GM23338 (cell line): Measurements from ENCODE around the gene FBXW8. TPM values are rescaled to one million over a fixed set of nuclear protein-coding genes. Genes with fewer than 3 reads are reported as not detected.

Experiments used
- ATAC-seq: fragments of 200-7000 bp; cut with Tn5 transposase; 3 replicates; pipeline ENCODE4 v1.9.1; 2020
- DNase-seq: peaks from one replicate; pipeline ENCODE4 v3.0.0-alpha.2; 2015; ENCODE audit warnings: low spot score
- H2AFZ ChIP-seq: fragments of 200-600 bp; sonication (generic); 2 replicates; pipeline ENCODE4 v1.8.0; 2016; ENCODE audit warnings: antibody characterized with exemption, mild to moderate bottlenecking, moderate library complexity
- H3F3A ChIP-seq: fragments of 200-600 bp; sonication (generic); replicated peaks from 2 replicates; pipeline ENCODE4 v1.8.0; 2017; ENCODE audit warnings: antibody characterized with exemption, mixed run types, low read depth
- H3K27ac ChIP-seq: fragments of 200-600 bp; sonication (generic); 2 replicates; pipeline ENCODE4 v1.6.1; 2016; ENCODE audit warnings: low read depth
- H3K27me3 ChIP-seq: fragments of 200-600 bp; sonication (generic); 2 replicates; pipeline ENCODE4 v1.8.0; 2016; ENCODE audit warnings: mild to moderate bottlenecking, mixed run types, moderate library complexity; ENCODE audit not compliant: insufficient read depth
- H3K36me3 ChIP-seq: fragments of 200-600 bp; sonication (generic); 2 replicates; pipeline ENCODE4 v1.8.0; 2016; ENCODE audit warnings: mild to moderate bottlenecking; ENCODE audit not compliant: insufficient read depth
- H3K4me1 ChIP-seq: fragments of 200-600 bp; sonication (generic); 2 replicates; pipeline ENCODE4 v1.8.0; 2016; ENCODE audit warnings: mild to moderate bottlenecking, moderate library complexity; ENCODE audit not compliant: insufficient read depth
- H3K4me2 ChIP-seq: fragments of 200-600 bp; sonication (generic); 2 replicates; pipeline ENCODE4 v1.7.1; 2017; ENCODE audit warnings: mixed run types
- H3K4me3 ChIP-seq: fragments of 200-600 bp; sonication (generic); 2 replicates; pipeline ENCODE4 v1.6.1; 2016; ENCODE audit warnings: mixed run types
- H3K79me2 ChIP-seq: fragments of 200-600 bp; sonication (generic); replicated peaks from 2 replicates; pipeline ENCODE4 v1.8.0; 2017; ENCODE audit warnings: mild to moderate bottlenecking; ENCODE audit not compliant: insufficient read depth
- H3K9me2 ChIP-seq: fragments of 200-600 bp; sonication (generic); 2 replicates; pipeline ENCODE4 v1.8.0; 2017; ENCODE audit not compliant: insufficient read depth
- H4K20me1 ChIP-seq: fragments of 200-600 bp; sonication (generic); replicated peaks from 2 replicates; pipeline ENCODE4 v1.8.0; 2017; ENCODE audit warnings: mild to moderate bottlenecking; ENCODE audit not compliant: insufficient read depth
- H3K27ac Mint-ChIP-seq: 2 replicates; pipeline ENCODE4 v1.8.0; 2020; ENCODE audit warnings: inconsistent platforms, mild to moderate bottlenecking, moderate library complexity, mixed read lengths
- H3K27me3 Mint-ChIP-seq: 3 replicates; pipeline ENCODE4 v1.8.0; 2022; ENCODE audit warnings: low read depth, mild to moderate bottlenecking, moderate library complexity, mixed read lengths, inconsistent platforms; ENCODE audit not compliant: insufficient read depth, poor library complexity
- H3K36me3 Mint-ChIP-seq: 3 replicates; pipeline ENCODE4 v1.8.0; 2021; ENCODE audit warnings: low read depth, mild to moderate bottlenecking, inconsistent platforms, moderate library complexity, mixed read lengths
- H3K4me1 Mint-ChIP-seq: 3 replicates; pipeline ENCODE4 v1.8.0; 2020; ENCODE audit warnings: mild to moderate bottlenecking, inconsistent platforms, mixed read lengths
- H3K4me3 Mint-ChIP-seq: 3 replicates; pipeline ENCODE4 v1.8.0; 2021; ENCODE audit warnings: moderate library complexity, mild to moderate bottlenecking, inconsistent platforms, mixed read lengths
- H3K9me3 Mint-ChIP-seq: 3 replicates; pipeline ENCODE4 v1.8.0; 2020; ENCODE audit warnings: moderate library complexity, mild to moderate bottlenecking, inconsistent platforms, mixed read lengths
- CREB1 ChIP-seq: fragments of 250-450 bp; sonication (Bioruptor Pico); IDR thresholded peaks from 2 replicates; pipeline ENCODE4 v1.5.0; 2020; ENCODE audit warnings: low read depth, mild to moderate bottlenecking, moderate library complexity
- CTCF ChIP-seq, 2 experiments: fragments of 200-600 bp in 1 of 2; sonication (generic) in 1 of 2; conservative IDR thresholded peaks; 2 replicates each; pipeline versions ENCODE4 v1.5.1 to v1.6.1; 2016 to 2017; ENCODE audit warnings: antibody characterized with exemption in 2 of 2, low read depth in 2 of 2, mild to moderate bottlenecking in 2 of 2, moderate library complexity in 1 of 2
- ETS1 ChIP-seq: IDR thresholded peaks from 2 replicates; pipeline ENCODE4 v1.6.1; 2016; ENCODE audit warnings: antibody characterized with exemption
- EZH2 ChIP-seq: fragments of 200-600 bp; sonication (generic); IDR thresholded peaks from one replicate; pipeline ENCODE4 v1.8.0; 2017; ENCODE audit warnings: antibody characterized with exemption, mild to moderate bottlenecking, low read depth; ENCODE audit not compliant: unreplicated experiment
- EZH2phosphoT487 ChIP-seq: fragments of 200-600 bp; sonication (generic); IDR thresholded peaks from one replicate; pipeline ENCODE4 v1.8.1; 2018; ENCODE audit warnings: antibody characterized with exemption; ENCODE audit not compliant: unreplicated experiment
- JUNB ChIP-seq: IDR thresholded peaks from one replicate; pipeline ENCODE4 v1.6.1; 2016; ENCODE audit warnings: antibody characterized with exemption; ENCODE audit not compliant: unreplicated experiment
- NANOG ChIP-seq: IDR thresholded peaks from 2 replicates; pipeline ENCODE4 v1.6.1; 2016; ENCODE audit warnings: antibody characterized with exemption, borderline replicate concordance
- POLR2AphosphoS5 ChIP-seq: IDR thresholded peaks from 2 replicates; pipeline ENCODE4 v1.6.1; 2016; ENCODE audit warnings: antibody characterized with exemption, low read depth
- STAT1 ChIP-seq: IDR thresholded peaks from one replicate; pipeline ENCODE4 v1.6.1; 2016; ENCODE audit warnings: antibody characterized with exemption; ENCODE audit not compliant: unreplicated experiment
- ZNF114 ChIP-seq: fragments of 250-450 bp; sonication (Bioruptor Pico); IDR thresholded peaks from 2 replicates; pipeline ENCODE4 v1.5.0; 2020; ENCODE audit warnings: mild to moderate bottlenecking, moderate library complexity
- ZNF331 ChIP-seq: fragments of 250-450 bp; sonication (Bioruptor Pico); IDR thresholded peaks from 2 replicates; pipeline ENCODE4 v1.5.0; 2020; ENCODE audit warnings: low read depth, mild to moderate bottlenecking, moderate library complexity
- polyA plus RNA-seq: library from polyadenylated mRNA; unstranded; fragments of >200 nt; fragmentation: Nextera tagmentation; extraction: Ambion mirVana; gene quantifications from 2 replicates; pipeline ENCODE4 v1.2.1, GENCODE V29; 2016
- total RNA-seq: library from RNA; depleted of rRNA; stranded (reverse); fragments of >200 nt; shearing (Covaris generic); gene quantifications from 2 replicates; pipeline ENCODE4 v1.2.3, GENCODE V29; 2014
- TF ChIP-seq, protein P1 (sequence below): fragments of 250-450 bp; sonication (Bioruptor Pico); IDR thresholded peaks from 2 replicates; pipeline ENCODE4 v1.5.0; 2020; ENCODE audit warnings: mild to moderate bottlenecking, moderate library complexity
- TF ChIP-seq, protein P2 (sequence below): IDR thresholded peaks from one replicate; pipeline ENCODE4 v1.6.1; 2018; ENCODE audit warnings: antibody characterized with exemption; ENCODE audit not compliant: unreplicated experiment

FBXW8 gene
- total and polyA plus RNA-seq, 2 experiments from 2014 or later = 4.6 to 13.9 TPM

DNA sequence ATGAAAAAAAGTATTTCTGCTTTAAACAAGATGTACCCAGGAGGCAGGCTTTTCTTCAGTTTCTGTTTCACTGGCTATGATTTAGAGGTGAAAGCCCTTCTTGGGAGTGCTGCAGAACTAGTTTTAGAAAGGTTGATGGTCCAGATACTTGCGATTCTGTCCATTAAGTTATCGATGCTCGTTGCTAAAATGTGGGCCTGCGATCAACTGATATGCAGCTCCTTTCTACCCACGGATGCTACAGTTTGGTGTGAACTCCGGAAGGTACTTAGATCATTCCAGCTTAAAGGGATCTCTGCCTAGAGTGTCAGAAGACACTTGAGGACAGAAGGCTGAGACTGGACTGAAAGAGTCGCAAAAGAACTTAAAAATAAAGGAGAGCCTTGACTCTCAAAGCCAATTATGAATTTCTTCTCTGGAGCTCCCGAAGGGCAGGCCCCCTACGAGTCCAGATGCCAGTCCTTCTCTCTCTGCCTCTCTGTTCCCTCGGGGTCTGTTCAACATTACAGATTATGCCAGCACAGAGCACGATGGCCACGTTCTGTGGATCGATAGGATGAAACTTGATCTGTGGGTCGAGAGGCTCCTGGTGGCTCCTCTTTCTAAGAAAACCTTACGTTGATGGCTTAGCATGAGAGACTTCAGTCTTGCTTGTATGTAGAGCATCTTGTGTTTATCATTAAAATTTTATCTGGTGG, 40.0 kb downstream of the FBXW8 start:
- DNase-seq = no peak
- Mint-ChIP-seq H3K9me3 (no peaks in the 10 kb centered on the region), H3K27me3 (no peaks in the 10 kb centered on the region), H3K4me1 (peaks cover 6% of the 10 kb centered on the region; the same call in 1 of the 3 replicates), H3K27ac (no peak overlapping the region), H3K4me3 (no peak overlapping the region), H3K36me3 (peaks cover 16% of the 10 kb centered on the region; the same call in 2 of the 3 replicates)
- no peaks in the 10 kb centered on the region for H3K79me2 ChIP-seq
- H3K36me3 ChIP-seq = no peaks in the 10 kb centered on the region; the same call in 1 of the 2 replicates
- H3K4me3 ChIP-seq = no peak overlapping the region
- no peak for ATAC-seq
- no peak overlapping the region for H2AFZ ChIP-seq
- no peak overlapping the region for H3K27ac ChIP-seq
- no peaks in the 10 kb centered on the region for H3F3A ChIP-seq
- TF ChIP-seq ETS1 (no peak), CREB1 (CRISPR knock-in tag) (no peak), ZNF331 (no peak), STAT1 (no peak), POLR2AphosphoS5 (no peak), CTCF (conservative IDR thresholded peaks at IDR 0.05; ENCODE audit: low read depth in 2 of 2) (no peak), EZH2phosphoT487 (no peak), ZNF114 (CRISPR knock-in tag) (no peak), NANOG (no peak), JUNB (no peak), EZH2 (no peak)
- TF ChIP-seq, protein P1, sequence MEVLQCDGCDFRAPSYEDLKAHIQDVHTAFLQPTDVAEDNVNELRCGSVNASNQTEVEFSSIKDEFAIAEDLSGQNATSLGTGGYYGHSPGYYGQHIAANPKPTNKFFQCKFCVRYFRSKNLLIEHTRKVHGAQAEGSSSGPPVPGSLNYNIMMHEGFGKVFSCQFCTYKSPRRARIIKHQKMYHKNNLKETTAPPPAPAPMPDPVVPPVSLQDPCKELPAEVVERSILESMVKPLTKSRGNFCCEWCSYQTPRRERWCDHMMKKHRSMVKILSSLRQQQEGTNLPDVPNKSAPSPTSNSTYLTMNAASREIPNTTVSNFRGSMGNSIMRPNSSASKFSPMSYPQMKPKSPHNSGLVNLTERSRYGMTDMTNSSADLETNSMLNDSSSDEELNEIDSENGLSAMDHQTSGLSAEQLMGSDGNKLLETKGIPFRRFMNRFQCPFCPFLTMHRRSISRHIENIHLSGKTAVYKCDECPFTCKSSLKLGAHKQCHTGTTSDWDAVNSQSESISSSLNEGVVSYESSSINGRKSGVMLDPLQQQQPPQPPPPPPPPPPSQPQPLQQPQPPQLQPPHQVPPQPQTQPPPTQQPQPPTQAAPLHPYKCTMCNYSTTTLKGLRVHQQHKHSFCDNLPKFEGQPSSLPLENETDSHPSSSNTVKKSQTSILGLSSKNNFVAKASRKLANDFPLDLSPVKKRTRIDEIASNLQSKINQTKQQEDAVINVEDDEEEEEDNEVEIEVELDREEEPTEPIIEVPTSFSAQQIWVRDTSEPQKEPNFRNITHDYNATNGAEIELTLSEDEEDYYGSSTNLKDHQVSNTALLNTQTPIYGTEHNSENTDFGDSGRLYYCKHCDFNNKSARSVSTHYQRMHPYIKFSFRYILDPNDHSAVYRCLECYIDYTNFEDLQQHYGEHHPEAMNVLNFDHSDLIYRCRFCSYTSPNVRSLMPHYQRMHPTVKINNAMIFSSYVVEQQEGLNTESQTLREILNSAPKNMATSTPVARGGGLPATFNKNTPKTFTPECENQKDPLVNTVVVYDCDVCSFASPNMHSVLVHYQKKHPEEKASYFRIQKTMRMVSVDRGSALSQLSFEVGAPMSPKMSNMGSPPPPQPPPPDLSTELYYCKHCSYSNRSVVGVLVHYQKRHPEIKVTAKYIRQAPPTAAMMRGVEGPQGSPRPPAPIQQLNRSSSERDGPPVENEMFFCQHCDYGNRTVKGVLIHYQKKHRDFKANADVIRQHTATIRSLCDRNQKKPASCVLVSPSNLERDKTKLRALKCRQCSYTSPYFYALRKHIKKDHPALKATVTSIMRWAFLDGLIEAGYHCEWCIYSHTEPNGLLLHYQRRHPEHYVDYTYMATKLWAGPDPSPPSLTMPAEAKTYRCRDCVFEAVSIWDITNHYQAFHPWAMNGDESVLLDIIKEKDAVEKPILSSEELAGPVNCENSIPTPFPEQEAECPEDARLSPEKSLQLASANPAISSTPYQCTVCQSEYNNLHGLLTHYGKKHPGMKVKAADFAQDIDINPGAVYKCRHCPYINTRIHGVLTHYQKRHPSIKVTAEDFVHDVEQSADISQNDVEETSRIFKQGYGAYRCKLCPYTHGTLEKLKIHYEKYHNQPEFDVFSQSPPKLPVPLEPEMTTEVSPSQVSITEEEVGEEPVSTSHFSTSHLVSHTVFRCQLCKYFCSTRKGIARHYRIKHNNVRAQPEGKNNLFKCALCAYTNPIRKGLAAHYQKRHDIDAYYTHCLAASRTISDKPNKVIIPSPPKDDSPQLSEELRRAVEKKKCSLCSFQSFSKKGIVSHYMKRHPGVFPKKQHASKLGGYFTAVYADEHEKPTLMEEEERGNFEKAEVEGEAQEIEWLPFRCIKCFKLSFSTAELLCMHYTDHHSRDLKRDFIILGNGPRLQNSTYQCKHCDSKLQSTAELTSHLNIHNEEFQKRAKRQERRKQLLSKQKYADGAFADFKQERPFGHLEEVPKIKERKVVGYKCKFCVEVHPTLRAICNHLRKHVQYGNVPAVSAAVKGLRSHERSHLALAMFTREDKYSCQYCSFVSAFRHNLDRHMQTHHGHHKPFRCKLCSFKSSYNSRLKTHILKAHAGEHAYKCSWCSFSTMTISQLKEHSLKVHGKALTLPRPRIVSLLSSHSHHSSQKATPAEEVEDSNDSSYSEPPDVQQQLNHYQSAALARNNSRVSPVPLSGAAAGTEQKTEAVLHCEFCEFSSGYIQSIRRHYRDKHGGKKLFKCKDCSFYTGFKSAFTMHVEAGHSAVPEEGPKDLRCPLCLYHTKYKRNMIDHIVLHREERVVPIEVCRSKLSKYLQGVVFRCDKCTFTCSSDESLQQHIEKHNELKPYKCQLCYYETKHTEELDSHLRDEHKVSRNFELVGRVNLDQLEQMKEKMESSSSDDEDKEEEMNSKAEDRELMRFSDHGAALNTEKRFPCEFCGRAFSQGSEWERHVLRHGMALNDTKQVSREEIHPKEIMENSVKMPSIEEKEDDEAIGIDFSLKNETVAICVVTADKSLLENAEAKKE (CRISPR knock-in tag) = no peak
- TF ChIP-seq, protein P2, sequence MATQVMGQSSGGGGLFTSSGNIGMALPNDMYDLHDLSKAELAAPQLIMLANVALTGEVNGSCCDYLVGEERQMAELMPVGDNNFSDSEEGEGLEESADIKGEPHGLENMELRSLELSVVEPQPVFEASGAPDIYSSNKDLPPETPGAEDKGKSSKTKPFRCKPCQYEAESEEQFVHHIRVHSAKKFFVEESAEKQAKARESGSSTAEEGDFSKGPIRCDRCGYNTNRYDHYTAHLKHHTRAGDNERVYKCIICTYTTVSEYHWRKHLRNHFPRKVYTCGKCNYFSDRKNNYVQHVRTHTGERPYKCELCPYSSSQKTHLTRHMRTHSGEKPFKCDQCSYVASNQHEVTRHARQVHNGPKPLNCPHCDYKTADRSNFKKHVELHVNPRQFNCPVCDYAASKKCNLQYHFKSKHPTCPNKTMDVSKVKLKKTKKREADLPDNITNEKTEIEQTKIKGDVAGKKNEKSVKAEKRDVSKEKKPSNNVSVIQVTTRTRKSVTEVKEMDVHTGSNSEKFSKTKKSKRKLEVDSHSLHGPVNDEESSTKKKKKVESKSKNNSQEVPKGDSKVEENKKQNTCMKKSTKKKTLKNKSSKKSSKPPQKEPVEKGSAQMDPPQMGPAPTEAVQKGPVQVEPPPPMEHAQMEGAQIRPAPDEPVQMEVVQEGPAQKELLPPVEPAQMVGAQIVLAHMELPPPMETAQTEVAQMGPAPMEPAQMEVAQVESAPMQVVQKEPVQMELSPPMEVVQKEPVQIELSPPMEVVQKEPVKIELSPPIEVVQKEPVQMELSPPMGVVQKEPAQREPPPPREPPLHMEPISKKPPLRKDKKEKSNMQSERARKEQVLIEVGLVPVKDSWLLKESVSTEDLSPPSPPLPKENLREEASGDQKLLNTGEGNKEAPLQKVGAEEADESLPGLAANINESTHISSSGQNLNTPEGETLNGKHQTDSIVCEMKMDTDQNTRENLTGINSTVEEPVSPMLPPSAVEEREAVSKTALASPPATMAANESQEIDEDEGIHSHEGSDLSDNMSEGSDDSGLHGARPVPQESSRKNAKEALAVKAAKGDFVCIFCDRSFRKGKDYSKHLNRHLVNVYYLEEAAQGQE = no peak
- no peaks in the 10 kb centered on the region for H3K9me2 ChIP-seq
- peaks cover 3% of the 10 kb centered on the region; the same call in 1 of the 2 replicates for H4K20me1 ChIP-seq
- H3K4me1 ChIP-seq = no peaks in the 10 kb centered on the region
- H3K27me3 ChIP-seq = no peaks in the 10 kb centered on the region
- no peak overlapping the region for H3K4me2 ChIP-seq
